Activated CD8-positive, alpha-beta T cell treated with anti-CD3 and anti-CD28 coated beads, Interleukin-2, amount 10 ng/mL, durations not matched to agents 7 days and 5 days (primary cell): ENCODE data around the gene AGPAT2. TPM values are rescaled to one million over a fixed set of nuclear protein-coding genes. Genes with fewer than 3 reads are reported as not detected.

Experiments
- ATAC-seq: fragments of 150-1000 bp; cut with Tn5 transposase; one replicate; pipeline ENCODE4 v1.10.0; 2021; ENCODE audit warnings: moderate library complexity
- CTCF ChIA-PET: fragments of 350-600 bp; sonication (Branson Sonifier 250); formaldehyde crosslinking; loops from one replicate; lab custom pipeline; 2021; ENCODE audit warnings: antibody characterized with exemption; lab: Charles Lee
- POLR2A ChIA-PET: fragments of 350-600 bp; sonication (Branson Sonifier 250); formaldehyde crosslinking; loops from one replicate; lab custom pipeline; 2021; ENCODE audit warnings: antibody characterized with exemption; lab: Charles Lee
- DNase-seq: peaks from one replicate; pipeline ENCODE4 v3.0.0-alpha.2; 2020
- H3K27ac Mint-ChIP-seq: one replicate; pipeline ENCODE4 v1.8.0; 2021; ENCODE audit warnings: mild to moderate bottlenecking, mixed read lengths
- H3K27me3 Mint-ChIP-seq: one replicate; pipeline ENCODE4 v1.8.0; 2021; ENCODE audit warnings: low read depth, mixed read lengths
- H3K36me3 Mint-ChIP-seq: one replicate; pipeline ENCODE4 v1.8.0; 2021; ENCODE audit warnings: low read depth, mixed read lengths
- H3K4me1 Mint-ChIP-seq: one replicate; pipeline ENCODE4 v1.8.0; 2021; ENCODE audit warnings: low read depth, mixed read lengths
- H3K4me3 Mint-ChIP-seq: one replicate; pipeline ENCODE4 v1.8.0; 2021; ENCODE audit warnings: mild to moderate bottlenecking, mixed read lengths
- H3K9me3 Mint-ChIP-seq: one replicate; pipeline ENCODE4 v1.8.0; 2022; ENCODE audit warnings: mixed read lengths; ENCODE audit not compliant: insufficient read depth
- total RNA-seq, 2 experiments: library from RNA; stranded (reverse); gene quantifications; one replicate each; pipeline ENCODE4 v1.2.3, GENCODE V29; 2021

Gene AGPAT2
- total RNA-seq, 2 experiments from 2014 or later: 32.7 to 33.7 TPM

- no peak for DNase-seq
- Mint-ChIP-seq H3K9me3 (no peaks in the 10 kb centered on the region), H3K4me1 (no peaks in the 10 kb centered on the region), H3K27ac (no peak overlapping the region), H3K27me3 (no peaks in the 10 kb centered on the region), H3K4me3 (no peak overlapping the region), H3K36me3 (peaks cover 2% of the 10 kb centered on the region)
- CTCF ChIA-PET: no interaction called here
- ATAC-seq: no peak
- POLR2A ChIA-PET: no interaction called here
Measured at GRCh38 chr9:136678034-136678433, 9.2 kb downstream of the AGPAT2 start.

GRCh38 chr9:136676920-136677686 is 10.2 kb downstream of the AGPAT2 start:
- no peak overlapping the region for H3K27ac Mint-ChIP-seq
- no peaks in the 10 kb centered on the region for H3K4me1 Mint-ChIP-seq
- CTCF ChIA-PET: interaction anchor here (1.2 kb wide), 1 partner anchor 51 kb away, joined by 3 read pairs; no protein-coding TSS in a partner anchor
- H3K36me3 Mint-ChIP-seq: peaks cover 2% of the 10 kb centered on the region
- ATAC-seq (no peak), DNase-seq (no peak)
- no peaks in the 10 kb centered on the region for H3K9me3 Mint-ChIP-seq
- no peak overlapping the region for H3K4me3 Mint-ChIP-seq
- POLR2A ChIA-PET: no interaction called here
- no peaks in the 10 kb centered on the region for H3K27me3 Mint-ChIP-seq

- POLR2A ChIA-PET: interaction anchor here (0.8 to 1.2 kb wide), 3 partner anchors 9 to 52 kb away, joined by 3 to 4 read pairs (median 3); no protein-coding TSS in a partner anchor
- Mint-ChIP-seq H3K4me1 (no peaks in the 10 kb centered on the region), H3K27ac (no peak overlapping the region), H3K9me3 (no peaks in the 10 kb centered on the region), H3K27me3 (no peaks in the 10 kb centered on the region), H3K36me3 (peaks cover 2% of the 10 kb centered on the region), H3K4me3 (no peak overlapping the region)
- CTCF ChIA-PET: interaction anchor here (1.2 kb wide), 1 partner anchor 52 kb away, joined by 3 read pairs; no protein-coding TSS in a partner anchor
- no peak for DNase-seq
- ATAC-seq: no peak
Measured at GRCh38 chr9:136676297-136676794, 10.9 kb downstream of the AGPAT2 start.

- H3K36me3 Mint-ChIP-seq: peaks cover 2% of the 10 kb centered on the region
- no peak overlapping the region for H3K27ac Mint-ChIP-seq
- H3K27me3 Mint-ChIP-seq: no peaks in the 10 kb centered on the region
- DNase-seq (no peak), ATAC-seq (no peak)
- ChIA-PET CTCF (interaction anchor here (1.2 kb wide), 1 partner anchor 52 kb away, joined by 3 read pairs; no protein-coding TSS in a partner anchor), POLR2A (interaction anchor here (0.8 to 1.2 kb wide), 3 partner anchors 9 to 52 kb away, joined by 3 to 4 read pairs (median 3); no protein-coding TSS in a partner anchor)
- no peak overlapping the region for H3K4me3 Mint-ChIP-seq
- H3K4me1 Mint-ChIP-seq: no peaks in the 10 kb centered on the region
- H3K9me3 Mint-ChIP-seq: no peaks in the 10 kb centered on the region
Measured at GRCh38 chr9:136675477-136676296, 11.6 kb downstream of the AGPAT2 start.

- H3K4me1 Mint-ChIP-seq: no peaks in the 10 kb centered on the region
- CTCF ChIA-PET: no interaction called here
- DNase-seq (no peak), ATAC-seq (no peak)
- POLR2A ChIA-PET: no interaction called here
- H3K27ac Mint-ChIP-seq: no peak overlapping the region
- no peaks in the 10 kb centered on the region for H3K27me3 Mint-ChIP-seq
- H3K9me3 Mint-ChIP-seq: no peaks in the 10 kb centered on the region
- H3K36me3 Mint-ChIP-seq: peaks cover 2% of the 10 kb centered on the region
- H3K4me3 Mint-ChIP-seq: no peak overlapping the region
Measured at GRCh38 chr9:136674786-136675349, 12.4 kb downstream of the AGPAT2 start.

- CTCF ChIA-PET: no interaction called here
- POLR2A ChIA-PET: no interaction called here
- no peak overlapping the region for H3K27ac Mint-ChIP-seq
Measured at GRCh38 chr9:136673975-136674785, 13.1 kb downstream of the AGPAT2 start.

GRCh38 chr9:136673088-136673974 is 13.9 kb downstream of the AGPAT2 start:
- peaks cover 2% of the 10 kb centered on the region for H3K36me3 Mint-ChIP-seq
- peaks cover 3% of the 10 kb centered on the region for H3K4me1 Mint-ChIP-seq
- ATAC-seq: no peak
- DNase-seq: no peak
- H3K27me3 Mint-ChIP-seq: peaks cover 1% of the 10 kb centered on the region
- CTCF ChIA-PET: interaction anchor here (0.8 to 2.1 kb wide), 5 partner anchors 14 to 56 kb away, joined by 3 to 19 read pairs (median 4); partner anchors contain the start of gene AGPAT2
- POLR2A ChIA-PET: interaction anchor here (0.9 kb wide), 1 partner anchor 55 kb away, joined by 4 read pairs; no protein-coding TSS in a partner anchor
- no peak overlapping the region for H3K27ac Mint-ChIP-seq
- no peak overlapping the region for H3K4me3 Mint-ChIP-seq
- no peaks in the 10 kb centered on the region for H3K9me3 Mint-ChIP-seq

More at GRCh38 chr9:136673975-136674785, 13.1 kb downstream of the AGPAT2 start:
- DNase-seq (no peak), ATAC-seq (no peak)
- no peaks in the 10 kb centered on the region for H3K27me3 Mint-ChIP-seq
- peaks cover 2% of the 10 kb centered on the region for H3K36me3 Mint-ChIP-seq
- no peaks in the 10 kb centered on the region for H3K9me3 Mint-ChIP-seq
- H3K4me1 Mint-ChIP-seq: no peaks in the 10 kb centered on the region
- no peak overlapping the region for H3K4me3 Mint-ChIP-seq

- CTCF ChIA-PET: interaction anchor here (0.8 to 2.1 kb wide), 6 partner anchors 11 to 57 kb away, joined by 3 to 19 read pairs (median 4); partner anchors contain the start of gene AGPAT2
- no peak overlapping the region for H3K4me3 Mint-ChIP-seq
- ATAC-seq (no peak), DNase-seq (no peak)
- H3K27ac Mint-ChIP-seq: no peak overlapping the region
- H3K9me3 Mint-ChIP-seq: no peaks in the 10 kb centered on the region
- H3K36me3 Mint-ChIP-seq: peaks cover 2% of the 10 kb centered on the region
- H3K4me1 Mint-ChIP-seq: peaks cover 3% of the 10 kb centered on the region
- POLR2A ChIA-PET: interaction anchor here (0.9 kb wide), 1 partner anchor 55 kb away, joined by 4 read pairs; no protein-coding TSS in a partner anchor
- H3K27me3 Mint-ChIP-seq: peaks cover 1% of the 10 kb centered on the region
Measured at GRCh38 chr9:136672431-136673087, 14.7 kb downstream of the AGPAT2 start.

- DNase-seq: peak; percentile 54
- Mint-ChIP-seq H3K27ac (no peak overlapping the region), H3K4me3 (no peak overlapping the region), H3K4me1 (peaks cover 3% of the 10 kb centered on the region), H3K36me3 (peaks cover 2% of the 10 kb centered on the region), H3K9me3 (no peaks in the 10 kb centered on the region), H3K27me3 (peaks cover 1% of the 10 kb centered on the region)
- ATAC-seq: peak; percentile 61
- ChIA-PET POLR2A (interaction anchor here (0.9 to 1.1 kb wide), 2 partner anchors 14 to 56 kb away, joined by 4 to 5 read pairs; no protein-coding TSS in a partner anchor), CTCF (interaction anchor here (0.6 to 2.1 kb wide), 10 partner anchors 10 to 1105 kb away, joined by 3 to 19 read pairs (median 4); partner anchors contain the start of gene AGPAT2)
Measured at GRCh38 chr9:136671646-136672430, 15.4 kb downstream of the AGPAT2 start.
